Gastroesophageal sphincter (tissue), 4 donors: ENCODE data around the gene TLL1. TPM values are rescaled to one million over a fixed set of nuclear protein-coding genes. Genes with fewer than 3 reads are reported as not detected.
A peak's percentile ranks its signal among the peaks of the same experiment; 100 is the strongest.

Experiments
- ATAC-seq: fragments of 150-250 bp; one replicate; pipeline ENCODE4 v1.9.1; 2016; ENCODE audit warnings: mild to moderate bottlenecking, moderate library complexity
- H3K27ac ChIP-seq, 4 donors: fragments of 200-600 bp; sonication (generic) in 3 of 4; 1 replicate in 3 of 4; 2 replicates in 1 of 4; pipeline ENCODE4 v1.5.1; 2016 to 2019
- H3K27me3 ChIP-seq: fragments of 200-600 bp; sonication (generic); one replicate; pipeline ENCODE4 v1.5.1; 2019
- H3K36me3 ChIP-seq, 2 donors: fragments of 200-600 bp; sonication (generic); one replicate each; pipeline ENCODE4 v1.5.1; 2019; ENCODE audit warnings: control low read depth in 1 of 2
- H3K4me1 ChIP-seq, 3 donors: fragments of 200-600 bp; sonication (generic); 1 replicate in 2 of 3; 2 replicates in 1 of 3; pipeline ENCODE4 v1.5.1; 2016 to 2019; ENCODE audit warnings: control low read depth in 2 of 3
- H3K4me3 ChIP-seq, 2 donors: fragments of 200-600 bp; sonication (generic); one replicate each; pipeline ENCODE4 v1.5.1; 2019; ENCODE audit warnings: mild to moderate bottlenecking in 1 of 2, moderate library complexity in 1 of 2
- H3K9me3 ChIP-seq, 3 donors: fragments of 200-600 bp; sonication (generic); one replicate each; pipeline ENCODE4 v1.5.1; 2017 to 2019; ENCODE audit warnings: control low read depth in 2 of 3
- CTCF ChIP-seq, 4 experiments: fragments of 200-600 bp in 2 of 4; fragments of 450-650 bp in 2 of 4; sonication (generic) in 1 of 4; IDR thresholded peaks; one replicate each; pipeline ENCODE4 v1.5.1; 2017 to 2019; ENCODE audit warnings: antibody characterized with exemption in 4 of 4, mild to moderate bottlenecking in 2 of 4, moderate library complexity in 2 of 4
- EP300 ChIP-seq: sonication (generic); formaldehyde crosslinking; IDR thresholded peaks from one replicate; pipeline ENCODE4 v1.6.1; 2017; ENCODE audit warnings: antibody characterized with exemption, mild to moderate bottlenecking
- POLR2A ChIP-seq, 2 donors: fragments of 450-650 bp; IDR thresholded peaks; one replicate each; pipeline ENCODE4 v1.6.1; 2017; ENCODE audit warnings: antibody characterized with exemption in 2 of 2, mild to moderate bottlenecking in 2 of 2, moderate library complexity in 1 of 2
- POLR2AphosphoS5 ChIP-seq: sonication (generic); formaldehyde crosslinking; IDR thresholded peaks from one replicate; pipeline ENCODE4 v1.6.1; 2017; ENCODE audit warnings: antibody characterized with exemption
- WGBS, 2 donors: methylation state at CpG; one replicate each; pipeline ENCODE4 v1.1.5; 2018; ENCODE audit warnings: low coverage in 1 of 2; 5-methylcytosine and 5-hydroxymethylcytosine counted together
- total RNA-seq, 4 donors: library from RNA; depleted of rRNA; stranded (reverse); fragments of >200 nt; gene quantifications; one replicate each; pipeline ENCODE4 v1.1.0, GENCODE V29; 2016

TLL1 gene
- total RNA-seq, 4 donors from 2014 or later: 7.0 to 9.3 (median 8.6) TPM

GRCh38 chr4:166088576-166088975 lies 215.5 kb downstream of the TLL1 start:
- WGBS, 2 donors: 48 to 49% methylated on average over 3 to 4 of the region's 4 CpGs
- no peak for TF ChIP-seq EP300
- TF ChIP-seq CTCF (IDR thresholded peaks at IDR 0.05): no peak
- TF ChIP-seq POLR2A (IDR thresholded peaks at IDR 0.05): no peak
- TF ChIP-seq POLR2AphosphoS5: no peak

GRCh38 chr4:166091146-166091545 lies 218.1 kb downstream of the TLL1 start:
- 56 to 74% methylated on average over 3 of the region's 3 CpGs for WGBS, 2 donors
- Histone ChIP-seq H3K4me3 (no peak overlapping the region), H3K9me3 (no peaks in the 10 kb centered on the region), H3K27me3 (no peaks in the 10 kb centered on the region), H3K27ac (no peak overlapping the region), H3K4me1 (no peaks in the 10 kb centered on the region), H3K36me3 (no peaks in the 10 kb centered on the region)
- no peak for TF ChIP-seq EP300
- TF ChIP-seq POLR2AphosphoS5: no peak
- TF ChIP-seq CTCF (IDR thresholded peaks at IDR 0.05): no peak
- no peak for TF ChIP-seq POLR2A (IDR thresholded peaks at IDR 0.05)
- ATAC-seq: no peak

More at GRCh38 chr4:166088576-166088975, 215.5 kb downstream of the TLL1 start:
- Histone ChIP-seq H3K27me3 (no peaks in the 10 kb centered on the region), H3K4me3 (no peak overlapping the region), H3K4me1 (no peaks in the 10 kb centered on the region), H3K9me3 (no peaks in the 10 kb centered on the region), H3K27ac (no peak overlapping the region), H3K36me3 (no peaks in the 10 kb centered on the region)
- no peak for ATAC-seq

- 0% methylated on average over 2 of the region's 2 CpGs for WGBS, 2 donors
- ATAC-seq: no peak
These were observed 219.0 kb downstream of the TLL1 start for GRCh38 chr4:166091912-166092510.

GRCh38 chr4:166092797-166093290 lies 219.8 kb downstream of the TLL1 start:
- no peaks in the 10 kb centered on the region for H3K9me3 ChIP-seq

More at GRCh38 chr4:166091912-166092510, 219.0 kb downstream of the TLL1 start:
- Histone ChIP-seq H3K27ac (no peak overlapping the region), H3K9me3 (no peaks in the 10 kb centered on the region), H3K4me3 (no peak overlapping the region), H3K27me3 (no peaks in the 10 kb centered on the region), H3K36me3 (no peaks in the 10 kb centered on the region), H3K4me1 (no peaks in the 10 kb centered on the region)
- peak; percentile 55 to 70 (median 64) for TF ChIP-seq CTCF (IDR thresholded peaks at IDR 0.05)
- TF ChIP-seq POLR2AphosphoS5: no peak

More at GRCh38 chr4:166092797-166093290, 219.8 kb downstream of the TLL1 start:
- H3K27me3 ChIP-seq: no peaks in the 10 kb centered on the region
- WGBS, 2 donors: 73 to 77% methylated on average over 7 of the region's 7 CpGs
- H3K36me3 ChIP-seq: no peaks in the 10 kb centered on the region
- ATAC-seq: no peak
- no peaks in the 10 kb centered on the region for H3K4me1 ChIP-seq
- TF ChIP-seq CTCF (IDR thresholded peaks at IDR 0.05): no peak
- no peak for TF ChIP-seq EP300
- TF ChIP-seq POLR2A (IDR thresholded peaks at IDR 0.05): no peak
- no peak for TF ChIP-seq POLR2AphosphoS5
- no peak overlapping the region for H3K4me3 ChIP-seq
- no peak overlapping the region for H3K27ac ChIP-seq
